Thoracic aorta (tissue), 2 donors: Measurements from ENCODE around the gene MORN2. TPM values are rescaled to one million over a fixed set of nuclear protein-coding genes. Genes with fewer than 3 reads are reported as not detected.

Source experiments
- ATAC-seq: fragments of 150-250 bp; one replicate; pipeline ENCODE4 v1.8.0; 2017; ENCODE audit warnings: low read depth; ENCODE audit not compliant: insufficient number of reproducible peaks, low FRiP score
- DNase-seq: peaks from one replicate; pipeline ENCODE4 v3.0.0-alpha.2; 2020; ENCODE audit warnings: low spot score
- H3K27ac ChIP-seq, 2 donors: fragments of 200-600 bp; sonication (generic); 1 replicate in 1 of 2; 2 replicates in 1 of 2; pipeline ENCODE4 v1.5.1; 2016; ENCODE audit warnings: mild to moderate bottlenecking in 2 of 2, moderate library complexity in 2 of 2
- H3K27me3 ChIP-seq: fragments of 200-600 bp; sonication (generic); replicated peaks from 2 replicates; pipeline ENCODE4 v1.6.0; 2016; ENCODE audit warnings: mild to moderate bottlenecking; ENCODE audit not compliant: insufficient read depth
- H3K36me3 ChIP-seq: fragments of 200-600 bp; sonication (generic); one replicate; pipeline ENCODE4 v1.5.1; 2016
- H3K4me1 ChIP-seq, 2 donors: fragments of 200-600 bp; sonication (generic); 1 replicate in 1 of 2; 2 replicates in 1 of 2; pipeline versions ENCODE4 v1.5.1 to v1.6.0; 2016; ENCODE audit warnings: low read depth in 2 of 2, mild to moderate bottlenecking in 1 of 2; ENCODE audit not compliant: control insufficient read depth in 1 of 2
- H3K4me3 ChIP-seq: fragments of 200-600 bp; sonication (generic); 2 replicates; pipeline ENCODE4 v1.5.1; 2016; ENCODE audit warnings: mild to moderate bottlenecking
- H3K9me3 ChIP-seq: fragments of 200-600 bp; sonication (generic); 2 replicates; pipeline ENCODE4 v1.5.1; 2016
- total RNA-seq, 2 donors: library from RNA; depleted of rRNA; stranded (reverse); fragments of >200 nt; gene quantifications; one replicate each; pipeline versions ENCODE4 v1.1.0 to v1.2.3, GENCODE V29; 2016
- TF ChIP-seq, protein P1 (sequence below): fragments of 200-600 bp; sonication (generic); IDR thresholded peaks from one replicate; pipeline ENCODE4 v1.5.1; 2019; ENCODE audit warnings: antibody characterized with exemption

The MORN2 gene
- total RNA-seq, 2 donors from 2014 or later: 3.4 to 15.5 TPM

GRCh38 chr2:38862476-38862875, 13.3 kb upstream of the MORN2 start:
- no peak overlapping the region for H3K4me3 ChIP-seq
- no peak overlapping the region for H3K27ac ChIP-seq
- no peaks in the 10 kb centered on the region for H3K27me3 ChIP-seq
- ATAC-seq (no peak), DNase-seq (no peak)
- no peaks in the 10 kb centered on the region for H3K4me1 ChIP-seq
- H3K9me3 ChIP-seq: no peaks in the 10 kb centered on the region
- TF ChIP-seq, protein P1, sequence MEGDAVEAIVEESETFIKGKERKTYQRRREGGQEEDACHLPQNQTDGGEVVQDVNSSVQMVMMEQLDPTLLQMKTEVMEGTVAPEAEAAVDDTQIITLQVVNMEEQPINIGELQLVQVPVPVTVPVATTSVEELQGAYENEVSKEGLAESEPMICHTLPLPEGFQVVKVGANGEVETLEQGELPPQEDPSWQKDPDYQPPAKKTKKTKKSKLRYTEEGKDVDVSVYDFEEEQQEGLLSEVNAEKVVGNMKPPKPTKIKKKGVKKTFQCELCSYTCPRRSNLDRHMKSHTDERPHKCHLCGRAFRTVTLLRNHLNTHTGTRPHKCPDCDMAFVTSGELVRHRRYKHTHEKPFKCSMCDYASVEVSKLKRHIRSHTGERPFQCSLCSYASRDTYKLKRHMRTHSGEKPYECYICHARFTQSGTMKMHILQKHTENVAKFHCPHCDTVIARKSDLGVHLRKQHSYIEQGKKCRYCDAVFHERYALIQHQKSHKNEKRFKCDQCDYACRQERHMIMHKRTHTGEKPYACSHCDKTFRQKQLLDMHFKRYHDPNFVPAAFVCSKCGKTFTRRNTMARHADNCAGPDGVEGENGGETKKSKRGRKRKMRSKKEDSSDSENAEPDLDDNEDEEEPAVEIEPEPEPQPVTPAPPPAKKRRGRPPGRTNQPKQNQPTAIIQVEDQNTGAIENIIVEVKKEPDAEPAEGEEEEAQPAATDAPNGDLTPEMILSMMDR: no peak
- peaks cover 37% of the 10 kb centered on the region for H3K36me3 ChIP-seq

GRCh38 chr2:38863061-38863695, 12.6 kb upstream of the MORN2 start:
- Histone ChIP-seq H3K4me3 (no peak overlapping the region), H3K27ac (no peak overlapping the region), H3K27me3 (no peaks in the 10 kb centered on the region), H3K36me3 (peaks cover 34% of the 10 kb centered on the region), H3K9me3 (no peaks in the 10 kb centered on the region), H3K4me1 (no peaks in the 10 kb centered on the region)
- TF ChIP-seq, protein P1: no peak
- ATAC-seq (no peak), DNase-seq (no peak)

DNA sequence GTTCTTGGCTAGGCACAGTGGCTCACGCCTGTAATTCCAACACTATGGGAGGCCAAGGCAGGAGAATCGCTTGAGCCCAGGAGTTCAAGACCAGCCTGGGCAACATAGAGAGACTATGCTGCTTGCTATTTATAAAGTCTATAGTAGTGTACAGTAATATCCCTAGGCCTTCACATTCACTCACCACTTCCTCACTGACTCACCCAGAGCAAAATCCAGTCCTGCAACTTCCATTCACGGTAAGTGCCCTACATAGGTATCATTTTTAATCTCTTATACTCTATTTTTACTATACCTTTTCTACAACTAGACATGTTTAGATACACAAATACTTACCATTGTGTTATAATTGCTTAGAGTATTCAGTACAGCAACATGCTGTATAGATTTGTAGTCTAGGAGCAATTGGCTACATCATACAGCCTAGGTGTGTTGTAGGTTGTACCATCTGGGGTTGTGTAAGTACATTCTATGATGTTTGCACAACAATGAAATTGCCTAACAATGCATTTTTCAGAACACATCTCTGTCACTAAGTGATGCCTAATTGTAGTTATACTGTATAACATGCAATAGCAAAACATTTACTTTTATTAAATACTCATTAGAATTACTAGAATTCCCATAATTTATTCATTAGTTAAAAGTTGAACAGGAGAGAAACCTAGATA, 8.9 kb upstream of the MORN2 start:
- ATAC-seq (no peak), DNase-seq (no peak)
- no peaks in the 10 kb centered on the region for H3K9me3 ChIP-seq
- H3K4me1 ChIP-seq: no peaks in the 10 kb centered on the region
- TF ChIP-seq, protein P1: no peak
- H3K27me3 ChIP-seq: no peaks in the 10 kb centered on the region
- peaks cover 13% of the 10 kb centered on the region for H3K36me3 ChIP-seq
- no peak overlapping the region for H3K27ac ChIP-seq
- no peak overlapping the region for H3K4me3 ChIP-seq

DNA sequence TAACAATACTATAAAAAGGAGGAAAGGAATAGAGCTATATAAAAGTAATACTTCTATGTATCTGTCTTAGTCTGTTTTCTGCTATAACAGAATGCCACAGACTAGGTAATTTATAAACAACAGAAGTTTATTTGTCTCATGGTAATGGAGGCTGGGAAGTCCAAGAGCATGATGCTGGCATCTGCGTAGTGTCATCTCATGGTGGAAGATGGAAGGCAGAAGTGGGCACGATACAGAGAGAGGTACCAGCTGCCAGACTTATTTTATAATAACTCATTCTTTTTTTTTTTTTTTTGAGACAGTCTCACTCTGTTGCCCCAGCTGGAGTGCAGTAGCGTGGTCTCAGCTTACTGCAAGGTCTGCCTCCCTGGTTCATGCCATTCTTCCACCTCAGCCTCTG, 4.3 kb upstream of the MORN2 start:
- TF ChIP-seq, protein P1: no peak
- DNase-seq: no peak
- no peak overlapping the region for H3K27ac ChIP-seq
- H3K4me3 ChIP-seq: no peak overlapping the region
- no peaks in the 10 kb centered on the region for H3K9me3 ChIP-seq
- H3K27me3 ChIP-seq: no peaks in the 10 kb centered on the region
- ATAC-seq: no peak
- H3K4me1 ChIP-seq: peaks cover 3 to 10% of the 10 kb centered on the region in 2 donors
- peaks cover 4% of the 10 kb centered on the region for H3K36me3 ChIP-seq

GRCh38 chr2:38873763-38874162, 2.0 kb upstream of the MORN2 start:
- no peak for ATAC-seq
- H3K27me3 ChIP-seq: no peaks in the 10 kb centered on the region
- H3K9me3 ChIP-seq: no peaks in the 10 kb centered on the region
- no peaks in the 10 kb centered on the region for H3K36me3 ChIP-seq
- no peak overlapping the region for H3K27ac ChIP-seq
- TF ChIP-seq, protein P1: no peak
- no peak for DNase-seq
- H3K4me1 ChIP-seq: peaks cover 5 to 15% of the 10 kb centered on the region in 2 donors
- no peak overlapping the region for H3K4me3 ChIP-seq
